ENCODE results near the gene NAP1L4.
"Not testable (repeated sequence)": the region's sequence is repeated elsewhere in the genome, so short reads cannot be mapped to it uniquely, and the experiment has no call there.

The NAP1L4 gene

GRCh38 chr11:2947744-2948143 is 44.4 kb downstream of the NAP1L4 start:
- no peaks in the 10 kb centered on the region for H3K9me3 ChIP-seq (ENCODE audit: control insufficient read depth, insufficient read depth, low read length)

GRCh38 chr11:2945757-2946287 is 46.3 kb downstream of the NAP1L4 start:
- Histone ChIP-seq H3K4me3 (ENCODE audit: low read depth, low read length) (no peak overlapping the region), H3K9ac (ENCODE audit: low read depth, low read length) (no peak overlapping the region), H3K36me3 (ENCODE audit: control insufficient read depth, insufficient read depth, low read length) (peaks cover 31% of the 10 kb centered on the region), H3K27me3 (ENCODE audit: control insufficient read depth, insufficient read depth, low read length) (no peaks in the 10 kb centered on the region), H3K9me3 (ENCODE audit: control insufficient read depth, insufficient read depth, low read length) (no peaks in the 10 kb centered on the region), H3K4me1 (ENCODE audit: control insufficient read depth, insufficient read depth, low read length) (peaks cover 21% of the 10 kb centered on the region)

More at GRCh38 chr11:2947744-2948143, 44.4 kb downstream of the NAP1L4 start:
- Histone ChIP-seq H3K4me3 (ENCODE audit: low read depth, low read length) (no peak overlapping the region), H3K9ac (ENCODE audit: low read depth, low read length) (no peak overlapping the region), H3K27me3 (ENCODE audit: control insufficient read depth, insufficient read depth, low read length) (no peaks in the 10 kb centered on the region), H3K4me1 (ENCODE audit: control insufficient read depth, insufficient read depth, low read length) (peaks cover 21% of the 10 kb centered on the region), H3K36me3 (ENCODE audit: control insufficient read depth, insufficient read depth, low read length) (peaks cover 43% of the 10 kb centered on the region)

GRCh38 chr11:2945031-2945756 is 46.9 kb downstream of the NAP1L4 start:
- peaks cover 29% of the 10 kb centered on the region for H3K36me3 ChIP-seq (ENCODE audit: control insufficient read depth, insufficient read depth, low read length)
- no peak overlapping the region for H3K4me3 ChIP-seq (ENCODE audit: low read depth, low read length)
- no peak overlapping the region for H3K9ac ChIP-seq (ENCODE audit: low read depth, low read length)
- no peaks in the 10 kb centered on the region for H3K27me3 ChIP-seq (ENCODE audit: control insufficient read depth, insufficient read depth, low read length)
- no peaks in the 10 kb centered on the region for H3K9me3 ChIP-seq (ENCODE audit: control insufficient read depth, insufficient read depth, low read length)
- peaks cover 21% of the 10 kb centered on the region for H3K4me1 ChIP-seq (ENCODE audit: control insufficient read depth, insufficient read depth, low read length)

GRCh38 chr11:2944530-2944929 is 47.6 kb downstream of the NAP1L4 start:
- Histone ChIP-seq H3K36me3 (ENCODE audit: control insufficient read depth, insufficient read depth, low read length) (peaks cover 23% of the 10 kb centered on the region), H3K4me3 (ENCODE audit: low read depth, low read length) (no peak overlapping the region), H3K9me3 (ENCODE audit: control insufficient read depth, insufficient read depth, low read length) (no peaks in the 10 kb centered on the region), H3K27me3 (ENCODE audit: control insufficient read depth, insufficient read depth, low read length) (no peaks in the 10 kb centered on the region), H3K9ac (ENCODE audit: low read depth, low read length) (no peak overlapping the region), H3K4me1 (ENCODE audit: control insufficient read depth, insufficient read depth, low read length) (peaks cover 21% of the 10 kb centered on the region)

GRCh38 chr11:2943711-2944118 is 48.4 kb downstream of the NAP1L4 start:
- Histone ChIP-seq H3K9ac (ENCODE audit: low read depth, low read length) (no peak overlapping the region), H3K4me1 (ENCODE audit: control insufficient read depth, insufficient read depth, low read length) (peaks cover 21% of the 10 kb centered on the region), H3K36me3 (ENCODE audit: control insufficient read depth, insufficient read depth, low read length) (peaks cover 22% of the 10 kb centered on the region), H3K27me3 (ENCODE audit: control insufficient read depth, insufficient read depth, low read length) (no peaks in the 10 kb centered on the region), H3K9me3 (ENCODE audit: control insufficient read depth, insufficient read depth, low read length) (peaks cover 4% of the 10 kb centered on the region), H3K4me3 (ENCODE audit: low read depth, low read length) (no peak overlapping the region)

GRCh38 chr11:2942872-2943710 is 49.0 kb downstream of the NAP1L4 start:
- Histone ChIP-seq H3K9ac (ENCODE audit: low read depth, low read length) (no peak overlapping the region), H3K9me3 (ENCODE audit: control insufficient read depth, insufficient read depth, low read length) (peaks cover 4% of the 10 kb centered on the region), H3K27me3 (ENCODE audit: control insufficient read depth, insufficient read depth, low read length) (no peaks in the 10 kb centered on the region), H3K36me3 (ENCODE audit: control insufficient read depth, insufficient read depth, low read length) (peaks cover 16% of the 10 kb centered on the region), H3K4me1 (ENCODE audit: control insufficient read depth, insufficient read depth, low read length) (peaks cover 21% of the 10 kb centered on the region), H3K4me3 (ENCODE audit: low read depth, low read length) (no peak overlapping the region)

DNA sequence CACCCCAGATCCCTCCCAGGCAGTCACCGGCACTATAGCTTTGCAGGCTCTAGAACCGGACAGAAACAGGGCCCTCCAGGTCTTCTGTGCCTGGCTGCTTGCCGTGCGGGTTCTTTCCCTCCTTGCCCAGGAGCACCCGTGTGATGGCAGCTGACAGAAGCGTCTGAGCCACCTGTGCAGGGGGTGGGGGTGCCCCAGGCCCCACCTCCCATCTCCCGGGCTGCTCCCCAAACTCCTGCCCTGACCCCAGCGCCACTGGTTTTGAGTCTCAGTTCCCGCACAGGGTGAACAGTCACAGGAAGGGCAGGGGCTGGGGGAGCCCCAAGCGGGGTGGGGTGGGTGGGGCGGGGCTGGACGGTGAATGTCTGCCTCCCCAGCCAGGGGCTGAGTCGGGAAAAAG is 49.7 kb downstream of the NAP1L4 start:
- Histone ChIP-seq H3K27me3 (ENCODE audit: control insufficient read depth, insufficient read depth, low read length) (no peaks in the 10 kb centered on the region), H3K9me3 (ENCODE audit: control insufficient read depth, insufficient read depth, low read length) (peaks cover 8% of the 10 kb centered on the region), H3K36me3 (ENCODE audit: control insufficient read depth, insufficient read depth, low read length) (peaks cover 15% of the 10 kb centered on the region), H3K9ac (ENCODE audit: low read depth, low read length) (no peak overlapping the region), H3K4me1 (ENCODE audit: control insufficient read depth, insufficient read depth, low read length) (peaks cover 19% of the 10 kb centered on the region), H3K4me3 (ENCODE audit: low read depth, low read length) (no peak overlapping the region)

GRCh38 chr11:2940921-2941821 is 51.0 kb downstream of the NAP1L4 start:
- Histone ChIP-seq H3K4me1 (ENCODE audit: control insufficient read depth, insufficient read depth, low read length) (peaks cover 9% of the 10 kb centered on the region), H3K36me3 (ENCODE audit: control insufficient read depth, insufficient read depth, low read length) (peaks cover 15% of the 10 kb centered on the region), H3K9me3 (ENCODE audit: control insufficient read depth, insufficient read depth, low read length) (peaks cover 9% of the 10 kb centered on the region), H3K27me3 (ENCODE audit: control insufficient read depth, insufficient read depth, low read length) (no peaks in the 10 kb centered on the region), H3K9ac (ENCODE audit: low read depth, low read length) (no peak overlapping the region), H3K4me3 (ENCODE audit: low read depth, low read length) (no peak overlapping the region)

DNA sequence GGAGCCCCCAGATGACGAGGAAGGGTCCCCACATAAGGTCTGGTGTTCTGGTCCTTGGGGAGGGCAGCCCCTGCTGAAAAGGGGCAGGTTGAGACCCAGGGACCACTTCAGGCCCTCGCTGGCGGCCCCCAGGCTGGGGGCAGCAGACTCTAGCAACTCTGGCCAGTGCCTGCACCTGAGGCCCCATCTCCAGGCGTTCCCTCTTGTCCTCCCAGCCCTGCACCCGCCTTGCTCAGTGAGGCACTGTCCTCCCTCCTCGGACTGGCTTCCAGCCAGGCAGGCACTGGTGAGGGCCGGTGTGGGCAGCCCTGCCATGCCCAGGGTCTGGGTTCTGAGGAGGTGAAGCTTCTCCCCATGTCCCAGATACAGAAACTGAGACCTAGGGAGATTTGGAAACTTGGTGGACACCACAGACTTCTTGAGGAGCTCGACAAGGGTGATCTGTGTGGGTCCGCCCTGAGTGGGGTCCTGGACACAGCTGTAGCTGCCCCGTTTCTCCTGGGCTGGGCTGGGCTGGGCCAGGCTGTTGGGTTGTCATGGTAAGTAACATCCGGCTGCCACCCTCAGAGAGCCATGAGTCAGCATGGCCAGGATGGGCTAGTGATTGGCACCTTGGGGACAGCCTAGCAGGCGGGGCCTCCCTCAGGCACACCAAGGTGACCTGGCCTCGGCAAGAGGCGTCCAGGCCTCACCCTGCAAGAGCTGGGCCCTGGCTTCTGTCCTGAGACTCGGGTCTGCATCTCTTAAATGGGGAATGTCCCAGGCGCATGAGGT is 51.8 kb downstream of the NAP1L4 start:
- no peak overlapping the region for H3K9ac ChIP-seq (ENCODE audit: low read depth, low read length)
- H3K36me3 ChIP-seq (ENCODE audit: control insufficient read depth, insufficient read depth, low read length): peaks cover 15% of the 10 kb centered on the region
- H3K27me3 ChIP-seq (ENCODE audit: control insufficient read depth, insufficient read depth, low read length): no peaks in the 10 kb centered on the region
- H3K9me3 ChIP-seq (ENCODE audit: control insufficient read depth, insufficient read depth, low read length): peaks cover 9% of the 10 kb centered on the region
- peaks cover 4% of the 10 kb centered on the region for H3K4me1 ChIP-seq (ENCODE audit: control insufficient read depth, insufficient read depth, low read length)
- no peak overlapping the region for H3K4me3 ChIP-seq (ENCODE audit: low read depth, low read length)

DNA sequence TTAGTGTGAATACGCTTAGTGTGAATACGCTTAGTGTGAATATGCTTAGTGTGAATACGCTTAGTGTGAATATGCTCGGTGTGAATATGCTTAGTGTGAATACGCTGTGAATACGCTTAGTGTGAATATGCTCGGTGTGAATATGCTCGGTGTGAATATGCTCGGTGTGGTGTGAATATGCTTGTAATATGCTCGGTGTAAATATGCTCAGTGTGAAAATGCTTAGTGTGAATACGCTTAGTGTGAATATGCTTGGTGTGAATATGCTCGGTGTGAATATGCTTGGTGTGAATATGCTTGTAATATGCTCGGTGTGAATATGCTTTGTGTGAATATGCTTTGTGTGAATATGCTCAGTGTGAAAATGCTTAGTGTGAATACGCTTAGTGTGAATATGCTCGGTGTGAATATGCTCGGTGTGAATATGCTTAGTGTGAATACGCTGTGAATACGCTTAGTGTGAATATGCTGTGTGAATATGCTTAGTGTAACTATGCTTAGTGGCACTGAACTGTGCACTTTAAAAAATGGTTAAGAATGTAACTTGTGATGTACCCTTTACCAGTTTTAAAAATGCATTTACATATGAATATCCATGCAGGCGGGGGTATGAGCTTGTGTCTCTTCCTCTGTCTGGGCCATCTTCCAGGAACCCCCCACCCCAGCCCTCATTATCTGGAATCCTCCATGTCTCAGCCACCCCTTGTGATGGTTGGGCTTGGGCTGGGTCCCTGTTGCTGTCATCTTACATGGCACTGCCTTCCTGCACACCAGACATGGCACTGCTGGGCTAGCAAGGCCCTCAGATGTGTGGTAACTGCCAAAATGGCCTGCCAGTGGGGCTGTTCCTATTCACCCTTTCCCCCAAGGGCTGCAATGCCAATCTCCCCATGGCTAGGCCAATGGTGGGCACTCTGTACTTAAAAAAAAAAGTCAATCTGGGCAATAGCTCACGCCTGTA is 53.4 kb downstream of the NAP1L4 start:
- H3K27me3 ChIP-seq (ENCODE audit: control insufficient read depth, insufficient read depth, low read length); H3K9me3 ChIP-seq (ENCODE audit: control insufficient read depth, insufficient read depth, low read length); H3K9ac ChIP-seq (ENCODE audit: low read depth, low read length); H3K36me3 ChIP-seq (ENCODE audit: control insufficient read depth, insufficient read depth, low read length); H3K4me3 ChIP-seq (ENCODE audit: low read depth, low read length); H3K4me1 ChIP-seq (ENCODE audit: control insufficient read depth, insufficient read depth, low read length): not testable (repeated sequence)

All from iPS-15b (cell line).